Trophoblast cell (in vitro differentiated cells and primary cell): Measurements from ENCODE around the gene COA1.
"Not testable (repeated sequence)": the region's sequence is repeated elsewhere in the genome, so short reads cannot be mapped to it uniquely, and the experiment has no call there.

Experiments used
- DNase-seq, 2 donors: peaks; one replicate each; pipeline ENCODE4 v3.0.0-alpha.2; 2016
- H2AFZ ChIP-seq: 2 replicates; pipeline ENCODE4 v1.6.1; 2013; ENCODE audit warnings: low read length, moderate library complexity, mild to moderate bottlenecking; ENCODE audit not compliant: insufficient read depth, poor library complexity
- H2AK5ac ChIP-seq: 2 replicates; pipeline ENCODE4 v1.6.1; 2013; ENCODE audit warnings: mild to moderate bottlenecking, low read length
- H2BK120ac ChIP-seq: 2 replicates; pipeline ENCODE4 v1.6.1; 2013; ENCODE audit warnings: low read length, mild to moderate bottlenecking, moderate library complexity; ENCODE audit not compliant: insufficient read depth, poor library complexity
- H2BK12ac ChIP-seq: 2 replicates; pipeline ENCODE4 v1.6.1; 2013; ENCODE audit warnings: mild to moderate bottlenecking, low read length, moderate library complexity
- H2BK5ac ChIP-seq: 2 replicates; pipeline ENCODE4 v1.6.1; 2013; ENCODE audit warnings: low read length, low read depth, moderate library complexity, mild to moderate bottlenecking; ENCODE audit not compliant: poor library complexity
- H3K14ac ChIP-seq: 2 replicates; pipeline ENCODE4 v1.6.1; 2013; ENCODE audit warnings: mild to moderate bottlenecking, low read length
- H3K18ac ChIP-seq: 2 replicates; pipeline ENCODE4 v1.6.1; 2013; ENCODE audit warnings: mild to moderate bottlenecking, low read length
- H3K23ac ChIP-seq: 2 replicates; pipeline ENCODE4 v1.6.1; 2013; ENCODE audit warnings: low read length
- H3K27ac ChIP-seq: 2 replicates; pipeline ENCODE4 v1.5.1; 2013; ENCODE audit warnings: low read depth, mild to moderate bottlenecking, inconsistent platforms, low read length, moderate library complexity
- H3K27me3 ChIP-seq: 2 replicates; pipeline ENCODE4 v1.6.1; 2013; ENCODE audit warnings: inconsistent platforms, mild to moderate bottlenecking, low read length, moderate library complexity; ENCODE audit not compliant: insufficient read depth
- H3K36me3 ChIP-seq, 2 experiments: 1 replicate in 1 of 2; 2 replicates in 1 of 2; pipeline ENCODE4 v1.6.1; 2013; ENCODE audit warnings: low read length in 2 of 2, mild to moderate bottlenecking in 2 of 2, moderate library complexity in 1 of 2; ENCODE audit not compliant: insufficient read depth in 2 of 2, control insufficient read depth in 1 of 2
- H3K4ac ChIP-seq: 2 replicates; pipeline ENCODE4 v1.6.1; 2013; ENCODE audit warnings: low read depth, mild to moderate bottlenecking, low read length, moderate library complexity
- H3K4me1 ChIP-seq, 2 experiments: 1 replicate in 1 of 2; 2 replicates in 1 of 2; pipeline ENCODE4 v1.6.1; 2013; ENCODE audit warnings: low read length in 2 of 2, mild to moderate bottlenecking in 2 of 2, moderate library complexity in 1 of 2; ENCODE audit not compliant: insufficient read depth in 2 of 2, control insufficient read depth in 1 of 2
- H3K4me2 ChIP-seq: 2 replicates; pipeline ENCODE4 v1.6.1; 2013; ENCODE audit warnings: inconsistent platforms, mild to moderate bottlenecking, low read length, moderate library complexity
- H3K4me3 ChIP-seq: 2 replicates; pipeline ENCODE4 v1.5.1; 2013; ENCODE audit warnings: mild to moderate bottlenecking, low read depth, low read length, inconsistent platforms
- H3K79me1 ChIP-seq: one replicate; pipeline ENCODE4 v1.6.1; 2013; ENCODE audit warnings: low read length
- H3K79me2 ChIP-seq: 2 replicates; pipeline ENCODE4 v1.6.1; 2013; ENCODE audit warnings: low read length, mild to moderate bottlenecking; ENCODE audit not compliant: control insufficient read depth, insufficient read depth, poor library complexity
- H3K9ac ChIP-seq: 2 replicates; pipeline ENCODE4 v1.6.1; 2013; ENCODE audit warnings: mild to moderate bottlenecking, low read length
- H3K9me3 ChIP-seq: 2 replicates; pipeline ENCODE4 v1.6.1; 2013; ENCODE audit warnings: low read depth, mild to moderate bottlenecking, control low read depth, inconsistent platforms, low read length; ENCODE audit not compliant: insufficient read depth
- H4K12ac ChIP-seq: 2 replicates; pipeline ENCODE4 v1.6.1; 2013; ENCODE audit warnings: low read depth, mild to moderate bottlenecking, low read length, moderate library complexity
- H4K8ac ChIP-seq: 2 replicates; pipeline ENCODE4 v1.6.1; 2013; ENCODE audit warnings: low read depth, mild to moderate bottlenecking, low read length, moderate library complexity
- H4K91ac ChIP-seq: one replicate; pipeline ENCODE4 v1.6.1; 2013; ENCODE audit warnings: low read depth, mild to moderate bottlenecking, low read length, moderate library complexity
- WGBS: extraction: QIAGEN DNeasy Blood & Tissue Kit; methylation state at CpG from one replicate; pipeline ENCODE4 v1.1.7; 2013; ENCODE audit warnings: missing lambda C conversion rate; ENCODE audit not compliant: insufficient read length, insufficient coverage; ENCODE audit errors: extremely low coverage; 5-methylcytosine and 5-hydroxymethylcytosine counted together

COA1 gene

GRCh38 chr7:43627798-43628197 lies 101.5 kb downstream of the COA1 start:
- not testable (repeated sequence) for H3K36me3 ChIP-seq, H3K27me3 ChIP-seq, H3K79me1 ChIP-seq, DNase-seq, H4K12ac ChIP-seq, H3K23ac ChIP-seq, H2BK120ac ChIP-seq, H4K91ac ChIP-seq, H3K14ac ChIP-seq, H2BK5ac ChIP-seq, H3K18ac ChIP-seq, H4K8ac ChIP-seq, H3K4ac ChIP-seq, H2AFZ ChIP-seq, H2AK5ac ChIP-seq, H2BK12ac ChIP-seq, H3K9ac ChIP-seq, H3K79me2 ChIP-seq, H3K4me3 ChIP-seq, H3K4me1 ChIP-seq, H3K27ac ChIP-seq, H3K4me2 ChIP-seq, H3K9me3 ChIP-seq
- no CpG with 5 or more reads among the region's 3 CpGs for WGBS

DNA sequence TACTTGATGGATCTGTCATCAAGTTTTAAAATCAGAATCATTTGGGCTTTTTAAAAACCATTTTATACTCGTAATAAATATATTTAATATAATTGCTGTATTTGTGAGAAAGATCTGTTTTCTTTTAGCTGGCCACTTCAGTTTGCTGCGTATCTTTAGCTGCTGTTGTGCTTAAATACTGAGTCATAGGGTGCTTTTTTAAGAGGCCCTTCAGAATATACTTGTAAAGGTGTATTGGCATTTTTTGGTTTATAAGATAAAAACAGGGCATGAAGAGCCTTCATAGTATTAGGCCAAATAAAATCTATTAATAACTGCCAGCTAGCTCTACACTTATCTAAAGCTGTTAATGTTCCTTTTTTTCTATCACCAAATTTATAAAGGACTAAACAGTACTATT lies 102.6 kb downstream of the COA1 start:
- Histone ChIP-seq H3K27ac (no peak overlapping the region), H3K4me3 (no peak overlapping the region), H3K14ac (no peak overlapping the region), H3K9ac (no peak overlapping the region), H2AFZ (no peak overlapping the region), H3K4me1 (no peaks in the 10 kb centered on the region), H3K4ac (no peak overlapping the region), H3K79me2 (no peaks in the 10 kb centered on the region), H3K36me3 (no peaks in the 10 kb centered on the region), H4K12ac (no peak overlapping the region), H2AK5ac (no peak overlapping the region), H3K27me3 (no peaks in the 10 kb centered on the region), H4K91ac (no peak overlapping the region), H4K8ac (no peak overlapping the region), H3K79me1 (no peaks in the 10 kb centered on the region), H2BK120ac (no peak overlapping the region), H2BK12ac (no peak overlapping the region), H3K18ac (no peak overlapping the region), H3K23ac (no peak overlapping the region), H3K4me2 (no peak overlapping the region), H3K9me3 (no peaks in the 10 kb centered on the region), H2BK5ac (no peak overlapping the region)
- no CpG with 5 or more reads among the region's 2 CpGs for WGBS
- no peak for DNase-seq

DNA sequence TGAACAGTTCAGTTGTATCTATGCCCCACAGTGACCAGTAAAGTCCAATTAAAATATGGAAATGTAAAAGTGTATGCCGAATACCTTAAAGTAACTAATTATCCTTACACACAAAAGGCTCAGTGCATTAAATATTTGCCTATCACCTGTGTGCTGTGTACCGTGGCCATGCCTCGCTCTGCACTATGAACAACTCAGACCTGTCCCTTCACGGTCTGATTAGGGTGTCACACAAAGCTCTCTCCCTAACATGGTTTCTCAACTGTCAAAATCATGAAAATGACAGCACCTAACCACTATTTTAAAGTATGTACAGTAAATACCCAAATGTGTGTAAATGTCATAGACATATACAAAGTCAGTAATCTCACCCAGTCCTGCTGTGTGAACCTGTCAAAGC lies 103.3 kb downstream of the COA1 start:
- H3K79me2 ChIP-seq = no peaks in the 10 kb centered on the region
- H3K27me3 ChIP-seq = no peaks in the 10 kb centered on the region
- DNase-seq = no peak
- H4K12ac ChIP-seq = no peak overlapping the region
- H2BK12ac ChIP-seq = no peak overlapping the region
- H3K18ac ChIP-seq = no peak overlapping the region
- no CpG with 5 or more reads among the region's 4 CpGs for WGBS
- H3K4me3 ChIP-seq = no peak overlapping the region
- H2AK5ac ChIP-seq = no peak overlapping the region
- no peaks in the 10 kb centered on the region for H3K4me1 ChIP-seq
- H3K79me1 ChIP-seq = no peaks in the 10 kb centered on the region
- H2AFZ ChIP-seq = no peak overlapping the region
- H3K4me2 ChIP-seq = no peak overlapping the region
- no peak overlapping the region for H2BK5ac ChIP-seq
- H3K36me3 ChIP-seq = no peaks in the 10 kb centered on the region
- no peak overlapping the region for H3K9ac ChIP-seq
- H4K91ac ChIP-seq = no peak overlapping the region
- no peak overlapping the region for H3K27ac ChIP-seq
- H4K8ac ChIP-seq = no peak overlapping the region
- H2BK120ac ChIP-seq = no peak overlapping the region
- H3K9me3 ChIP-seq = no peaks in the 10 kb centered on the region
- no peak overlapping the region for H3K14ac ChIP-seq
- no peak overlapping the region for H3K23ac ChIP-seq
- H3K4ac ChIP-seq = no peak overlapping the region

- no peak overlapping the region for H3K23ac ChIP-seq
- peaks cover 2% of the 10 kb centered on the region in 2 experiments for H3K36me3 ChIP-seq
- peaks cover 2 to 3% of the 10 kb centered on the region in 2 experiments for H3K4me1 ChIP-seq
- DNase-seq = no peak
- no peak overlapping the region for H3K18ac ChIP-seq
- H4K91ac ChIP-seq = no peak overlapping the region
- no peak overlapping the region for H2BK12ac ChIP-seq
- no peak overlapping the region for H3K4me3 ChIP-seq
- H3K4me2 ChIP-seq = no peak overlapping the region
- no peak overlapping the region for H2AFZ ChIP-seq
- no peaks in the 10 kb centered on the region for H3K27me3 ChIP-seq
- H3K4ac ChIP-seq = no peak overlapping the region
- no peaks in the 10 kb centered on the region for H3K79me2 ChIP-seq
- no peak overlapping the region for H3K14ac ChIP-seq
- H2BK5ac ChIP-seq = no peak overlapping the region
- H3K9ac ChIP-seq = no peak overlapping the region
- no peaks in the 10 kb centered on the region for H3K9me3 ChIP-seq
- no peak overlapping the region for H2BK120ac ChIP-seq
- H3K79me1 ChIP-seq = no peaks in the 10 kb centered on the region
- H2AK5ac ChIP-seq = no peak overlapping the region
- no peak overlapping the region for H3K27ac ChIP-seq
- no peak overlapping the region for H4K8ac ChIP-seq
- no peak overlapping the region for H4K12ac ChIP-seq
Observed at GRCh38 chr7:43625453-43625852, 103.9 kb downstream of the COA1 start.
